ENCODE results near the gene DCP1A.

DCP1A gene

DNA sequence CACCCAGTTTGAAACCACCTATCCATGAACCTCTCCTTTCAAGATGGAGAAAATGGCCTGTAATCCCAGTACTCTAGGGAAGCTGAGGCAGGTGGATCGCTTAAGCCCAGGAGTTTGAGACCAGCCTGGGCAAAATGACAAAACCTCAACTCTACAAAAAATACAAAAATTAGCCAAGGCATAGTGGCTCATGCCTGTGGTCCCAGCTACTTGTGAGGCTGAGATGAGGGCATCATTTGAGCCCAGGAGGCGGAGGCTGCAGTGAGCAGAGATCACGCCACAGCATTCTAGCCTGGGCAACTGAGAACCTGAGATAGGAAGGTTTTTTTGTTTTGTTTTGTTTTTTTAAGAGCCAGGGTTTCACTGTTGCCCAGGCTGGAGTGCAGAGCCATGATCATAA lies 96.9 kb downstream of the DCP1A start:
- Histone ChIP-seq H3K9ac (ENCODE audit: low read length) (no peak overlapping the region), H3K27me3 (ENCODE audit: control insufficient read depth, insufficient read depth, low read length) (no peaks in the 10 kb centered on the region), H3K36me3 (ENCODE audit: control insufficient read depth, insufficient read depth, low read length) (no peaks in the 10 kb centered on the region), H3K4me3 (ENCODE audit: low read length) (no peak overlapping the region), H3K27ac (ENCODE audit: low read depth, low read length) (no peak overlapping the region), H3K4me1 (ENCODE audit: control insufficient read depth, insufficient read depth, low read length) (peaks cover 7% of the 10 kb centered on the region)

DNA sequence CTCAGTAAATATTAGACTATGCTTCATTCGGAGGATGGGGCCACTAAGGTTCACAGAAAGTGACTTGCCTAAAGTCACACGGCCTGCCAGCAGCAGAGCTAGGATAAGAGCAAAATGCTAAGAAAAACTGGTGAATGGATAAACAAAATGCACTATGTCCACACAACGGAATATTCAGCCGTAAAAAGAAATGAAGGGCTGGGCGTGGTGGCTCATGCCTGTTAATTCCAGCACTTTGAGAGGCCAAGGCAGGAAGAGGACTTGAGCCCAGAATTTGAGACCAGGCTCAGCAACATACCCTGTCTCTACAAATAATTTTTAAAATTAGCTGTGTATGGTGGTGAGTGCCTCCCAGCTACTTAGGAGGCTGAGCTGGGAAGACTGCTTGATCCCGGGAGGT lies 99.2 kb downstream of the DCP1A start:
- no peaks in the 10 kb centered on the region for H3K4me1 ChIP-seq (ENCODE audit: control insufficient read depth, insufficient read depth, low read length)
- no peak overlapping the region for H3K4me3 ChIP-seq (ENCODE audit: low read length)
- H3K27me3 ChIP-seq (ENCODE audit: control insufficient read depth, insufficient read depth, low read length): no peaks in the 10 kb centered on the region
- H3K27ac ChIP-seq (ENCODE audit: low read depth, low read length): no peak overlapping the region
- H3K9ac ChIP-seq (ENCODE audit: low read length): no peak overlapping the region
- H3K36me3 ChIP-seq (ENCODE audit: control insufficient read depth, insufficient read depth, low read length): no peaks in the 10 kb centered on the region

- Histone ChIP-seq H3K36me3 (ENCODE audit: control insufficient read depth, insufficient read depth, low read length) (no peaks in the 10 kb centered on the region), H3K27me3 (ENCODE audit: control insufficient read depth, insufficient read depth, low read length) (no peaks in the 10 kb centered on the region), H3K9ac (ENCODE audit: low read length) (no peak overlapping the region), H3K27ac (ENCODE audit: low read depth, low read length) (no peak overlapping the region), H3K4me3 (ENCODE audit: low read length) (no peak overlapping the region), H3K4me1 (ENCODE audit: control insufficient read depth, insufficient read depth, low read length) (no peaks in the 10 kb centered on the region)
Observed at GRCh38 chr3:53247619-53248018, 99.7 kb downstream of the DCP1A start.

DNA sequence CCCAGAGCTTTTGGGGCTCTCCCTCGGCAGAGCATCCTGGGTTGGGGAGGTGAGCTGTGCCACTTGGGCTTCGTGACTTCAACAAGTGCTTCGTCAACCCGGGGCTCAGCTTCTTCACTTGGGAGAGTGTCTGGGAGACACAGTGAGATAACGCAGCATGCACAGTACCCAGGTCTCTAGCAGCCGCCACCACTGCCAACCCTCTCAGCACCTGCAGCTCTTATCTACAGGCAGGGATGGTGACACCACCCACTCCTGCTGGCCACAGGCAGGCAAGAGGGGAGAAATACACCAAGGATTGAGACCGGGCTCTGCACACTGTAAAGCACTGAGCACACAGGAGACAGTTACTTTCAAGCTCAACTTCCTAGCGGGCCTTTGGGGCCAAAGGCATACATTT lies 103.1 kb downstream of the DCP1A start:
- H3K4me3 ChIP-seq (ENCODE audit: low read length): no peak overlapping the region
- no peak overlapping the region for H3K9ac ChIP-seq (ENCODE audit: low read length)
- H3K27me3 ChIP-seq (ENCODE audit: control insufficient read depth, insufficient read depth, low read length): no peaks in the 10 kb centered on the region
- H3K4me1 ChIP-seq (ENCODE audit: control insufficient read depth, insufficient read depth, low read length): no peaks in the 10 kb centered on the region
- H3K27ac ChIP-seq (ENCODE audit: low read depth, low read length): no peak overlapping the region
- peaks cover 9% of the 10 kb centered on the region for H3K36me3 ChIP-seq (ENCODE audit: control insufficient read depth, insufficient read depth, low read length)

- no peak overlapping the region for H3K4me3 ChIP-seq (ENCODE audit: low read length)
- no peaks in the 10 kb centered on the region for H3K4me1 ChIP-seq (ENCODE audit: control insufficient read depth, insufficient read depth, low read length)
- no peak overlapping the region for H3K27ac ChIP-seq (ENCODE audit: low read depth, low read length)
- H3K9ac ChIP-seq (ENCODE audit: low read length): no peak overlapping the region
- H3K27me3 ChIP-seq (ENCODE audit: control insufficient read depth, insufficient read depth, low read length): no peaks in the 10 kb centered on the region
- peaks cover 9% of the 10 kb centered on the region for H3K36me3 ChIP-seq (ENCODE audit: control insufficient read depth, insufficient read depth, low read length)
Observed at GRCh38 chr3:53243785-53244184, 103.6 kb downstream of the DCP1A start.

GRCh38 chr3:53243165-53243564 lies 104.2 kb downstream of the DCP1A start:
- no peak overlapping the region for H3K4me3 ChIP-seq (ENCODE audit: low read length)
- peaks cover 9% of the 10 kb centered on the region for H3K36me3 ChIP-seq (ENCODE audit: control insufficient read depth, insufficient read depth, low read length)
- no peaks in the 10 kb centered on the region for H3K27me3 ChIP-seq (ENCODE audit: control insufficient read depth, insufficient read depth, low read length)
- no peaks in the 10 kb centered on the region for H3K4me1 ChIP-seq (ENCODE audit: control insufficient read depth, insufficient read depth, low read length)
- H3K9ac ChIP-seq (ENCODE audit: low read length): no peak overlapping the region
- no peak overlapping the region for H3K27ac ChIP-seq (ENCODE audit: low read depth, low read length)

DNA sequence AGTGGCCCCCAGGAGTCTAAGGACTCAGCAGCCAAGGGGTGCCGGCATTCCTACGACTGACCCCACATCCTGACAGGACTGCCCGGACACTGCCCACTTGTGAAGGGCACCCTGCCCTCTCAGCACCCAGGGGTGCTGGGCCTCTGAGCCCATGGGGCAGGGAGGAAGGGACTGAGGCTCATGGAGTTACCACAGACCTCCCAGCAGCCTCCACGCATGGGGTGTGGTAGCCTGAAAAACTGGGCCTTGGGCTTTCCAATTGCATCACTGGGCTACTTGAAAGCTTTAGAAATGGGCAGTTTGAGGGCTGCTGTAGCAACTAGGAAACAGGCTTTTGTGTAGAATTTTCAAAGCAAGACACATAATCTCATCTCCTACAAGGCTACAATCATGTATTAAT lies 104.7 kb downstream of the DCP1A start:
- Histone ChIP-seq H3K27ac (ENCODE audit: low read depth, low read length) (no peak overlapping the region), H3K4me3 (ENCODE audit: low read length) (no peak overlapping the region), H3K4me1 (ENCODE audit: control insufficient read depth, insufficient read depth, low read length) (no peaks in the 10 kb centered on the region), H3K9ac (ENCODE audit: low read length) (no peak overlapping the region), H3K36me3 (ENCODE audit: control insufficient read depth, insufficient read depth, low read length) (peaks cover 9% of the 10 kb centered on the region), H3K27me3 (ENCODE audit: control insufficient read depth, insufficient read depth, low read length) (no peaks in the 10 kb centered on the region)

DNA sequence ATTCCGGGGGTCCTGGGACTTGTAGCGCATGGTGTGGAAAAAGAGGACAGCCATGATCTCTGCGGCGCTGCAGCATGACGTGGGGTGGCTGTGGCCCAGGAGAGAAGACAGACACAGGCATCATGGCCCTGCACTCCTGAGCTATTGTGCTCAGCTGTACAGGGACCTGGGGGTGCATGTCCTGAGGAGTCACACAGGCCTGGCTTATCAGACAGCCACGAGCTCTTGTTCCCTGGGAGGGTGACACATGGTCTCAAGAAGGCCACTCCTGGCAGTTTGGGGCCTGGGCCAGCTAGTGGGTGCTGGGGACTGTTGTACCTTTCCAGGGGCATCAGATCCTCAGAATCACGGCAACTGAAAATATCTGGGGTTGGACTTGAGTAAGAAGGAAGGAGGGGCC lies 105.2 kb downstream of the DCP1A start:
- Histone ChIP-seq H3K4me1 (ENCODE audit: control insufficient read depth, insufficient read depth, low read length) (no peaks in the 10 kb centered on the region), H3K36me3 (ENCODE audit: control insufficient read depth, insufficient read depth, low read length) (peaks cover 9% of the 10 kb centered on the region), H3K9ac (ENCODE audit: low read length) (no peak overlapping the region), H3K27me3 (ENCODE audit: control insufficient read depth, insufficient read depth, low read length) (no peaks in the 10 kb centered on the region), H3K27ac (ENCODE audit: low read depth, low read length) (no peak overlapping the region), H3K4me3 (ENCODE audit: low read length) (no peak overlapping the region)

- H3K36me3 ChIP-seq (ENCODE audit: control insufficient read depth, insufficient read depth, low read length): peaks cover 9% of the 10 kb centered on the region
- H3K27ac ChIP-seq (ENCODE audit: low read depth, low read length): no peak overlapping the region
- peaks cover 5% of the 10 kb centered on the region for H3K4me1 ChIP-seq (ENCODE audit: control insufficient read depth, insufficient read depth, low read length)
- no peaks in the 10 kb centered on the region for H3K27me3 ChIP-seq (ENCODE audit: control insufficient read depth, insufficient read depth, low read length)
- no peak overlapping the region for H3K4me3 ChIP-seq (ENCODE audit: low read length)
- H3K9ac ChIP-seq (ENCODE audit: low read length): no peak overlapping the region
Observed at GRCh38 chr3:53240989-53241972, 106.1 kb downstream of the DCP1A start.

DNA sequence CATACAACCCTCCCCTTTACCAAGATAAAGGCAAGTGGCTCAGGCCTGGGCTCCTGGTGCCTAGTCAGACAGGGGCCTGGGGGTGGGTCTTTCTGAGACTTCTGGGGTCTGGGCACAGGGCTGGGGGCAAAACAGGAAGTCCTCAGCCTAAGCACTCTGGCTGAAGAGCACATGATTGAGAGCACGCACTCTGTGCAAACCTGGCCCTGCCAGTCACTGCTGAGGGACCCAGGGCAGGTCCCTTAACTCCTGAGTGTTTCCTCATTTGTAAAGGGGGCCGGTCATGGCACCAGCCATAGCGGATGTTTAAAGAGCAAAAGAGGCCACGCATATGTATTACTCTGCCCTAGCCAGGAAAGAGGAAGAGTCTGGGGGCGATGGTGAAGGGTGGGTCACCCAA lies 107.5 kb downstream of the DCP1A start:
- H3K27ac ChIP-seq (ENCODE audit: low read depth, low read length): no peak overlapping the region
- no peak overlapping the region for H3K4me3 ChIP-seq (ENCODE audit: low read length)
- H3K9ac ChIP-seq (ENCODE audit: low read length): no peak overlapping the region
- no peaks in the 10 kb centered on the region for H3K27me3 ChIP-seq (ENCODE audit: control insufficient read depth, insufficient read depth, low read length)
- H3K36me3 ChIP-seq (ENCODE audit: control insufficient read depth, insufficient read depth, low read length): peaks cover 9% of the 10 kb centered on the region
- H3K4me1 ChIP-seq (ENCODE audit: control insufficient read depth, insufficient read depth, low read length): peaks cover 6% of the 10 kb centered on the region

- Histone ChIP-seq H3K4me3 (ENCODE audit: low read length) (no peak overlapping the region), H3K4me1 (ENCODE audit: control insufficient read depth, insufficient read depth, low read length) (peaks cover 6% of the 10 kb centered on the region), H3K36me3 (ENCODE audit: control insufficient read depth, insufficient read depth, low read length) (peaks cover 13% of the 10 kb centered on the region), H3K27ac (ENCODE audit: low read depth, low read length) (no peak overlapping the region), H3K9ac (ENCODE audit: low read length) (no peak overlapping the region), H3K27me3 (ENCODE audit: control insufficient read depth, insufficient read depth, low read length) (no peaks in the 10 kb centered on the region)
Observed at GRCh38 chr3:53238886-53239285, 108.5 kb downstream of the DCP1A start.

DNA sequence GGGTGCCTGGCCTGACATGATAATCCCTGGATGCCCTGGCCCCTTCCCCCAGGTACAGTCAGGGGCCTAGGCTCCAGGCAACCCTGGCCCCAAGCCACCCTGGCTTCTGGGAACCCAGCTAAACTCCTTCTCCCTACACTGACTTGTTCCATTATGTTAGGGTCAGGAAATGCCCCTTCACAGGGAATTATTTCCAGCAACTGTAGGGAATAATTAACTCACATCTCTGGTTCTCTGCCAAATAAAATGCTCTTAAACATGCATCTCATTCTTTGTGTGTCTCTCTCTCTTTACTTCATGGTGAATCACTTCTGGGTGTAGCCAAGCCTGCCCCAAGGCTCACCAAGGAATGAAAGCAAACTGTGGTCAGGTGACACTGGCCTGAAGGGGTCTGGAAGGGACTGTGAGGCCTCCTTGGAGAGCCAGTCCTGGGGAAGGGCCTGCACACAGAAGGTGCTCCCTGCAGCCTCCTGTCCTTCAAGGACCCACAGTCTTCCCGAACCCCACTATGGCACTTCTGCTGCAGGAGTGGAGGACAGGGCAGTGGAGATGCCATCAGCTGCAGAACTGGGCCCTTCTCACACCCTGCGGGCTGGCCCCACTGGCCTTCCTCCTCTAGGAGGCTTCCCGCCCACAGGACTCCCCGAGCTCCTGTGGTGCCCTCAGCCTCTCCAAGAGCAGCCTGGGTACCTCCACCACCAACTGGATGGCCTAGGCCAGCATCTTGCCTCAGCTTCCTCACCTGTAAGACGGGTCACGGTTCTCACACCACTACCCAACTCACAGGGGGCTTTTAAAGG lies 109.1 kb downstream of the DCP1A start:
- Histone ChIP-seq H3K4me1 (ENCODE audit: control insufficient read depth, insufficient read depth, low read length) (peaks cover 6% of the 10 kb centered on the region), H3K36me3 (ENCODE audit: control insufficient read depth, insufficient read depth, low read length) (peaks cover 18% of the 10 kb centered on the region), H3K4me3 (ENCODE audit: low read length) (no peak overlapping the region), H3K27me3 (ENCODE audit: control insufficient read depth, insufficient read depth, low read length) (no peaks in the 10 kb centered on the region), H3K27ac (ENCODE audit: low read depth, low read length) (no peak overlapping the region), H3K9ac (ENCODE audit: low read length) (no peak overlapping the region)
